ENCODE data around the gene DYNLT5.
"Not testable (repeated sequence)": the region's sequence is repeated elsewhere in the genome, so short reads cannot be mapped to it uniquely, and the experiment has no call there.

DYNLT5 gene

GRCh38 chr1:66750577-66750976, 1.7 kb upstream of the DYNLT5 start:
- DNase-seq (ENCODE audit: low read depth in 3 of 3) = no peak

GRCh38 chr1:66751160-66751559, 1.1 kb upstream of the DYNLT5 start:
- DNase-seq (ENCODE audit: low read depth in 3 of 3) = no peak

- no peak for DNase-seq (ENCODE audit: low read depth in 3 of 3)
Measured at GRCh38 chr1:66752671-66753371, 562 bp downstream of the DYNLT5 start.

- no peak for DNase-seq (ENCODE audit: low read depth in 3 of 3)
Measured at GRCh38 chr1:66757722-66758240, 5.5 kb downstream of the DYNLT5 start.

GRCh38 chr1:66758241-66758755, 6.0 kb downstream of the DYNLT5 start:
- DNase-seq (ENCODE audit: low read depth in 3 of 3) = no peak

- DNase-seq (ENCODE audit: low read depth in 3 of 3) = no peak
Measured at GRCh38 chr1:66760506-66760905, 8.2 kb downstream of the DYNLT5 start.

GRCh38 chr1:66761221-66761620, 9.0 kb downstream of the DYNLT5 start:
- DNase-seq (ENCODE audit: low read depth in 3 of 3) = no peak

GRCh38 chr1:66764994-66765578, 12.8 kb downstream of the DYNLT5 start:
- DNase-seq (ENCODE audit: low read depth in 3 of 3) = peak; percentile 5 to 50 (median 24)

- DNase-seq (ENCODE audit: low read depth in 3 of 3) = no peak
Measured at GRCh38 chr1:66767626-66768025, 15.4 kb downstream of the DYNLT5 start.

GRCh38 chr1:66768965-66769364, 16.7 kb downstream of the DYNLT5 start:
- DNase-seq (ENCODE audit: low read depth in 3 of 3) = no peak

GRCh38 chr1:66769512-66770229, 17.4 kb downstream of the DYNLT5 start:
- no peak for DNase-seq (ENCODE audit: low read depth in 3 of 3)

- DNase-seq (ENCODE audit: low read depth in 3 of 3) = no peak
Measured at GRCh38 chr1:66770240-66770639, 18.0 kb downstream of the DYNLT5 start.

GRCh38 chr1:66770694-66771093, 18.4 kb downstream of the DYNLT5 start:
- no peak for DNase-seq (ENCODE audit: low read depth in 3 of 3)

GRCh38 chr1:66773227-66773626, 21.0 kb downstream of the DYNLT5 start:
- DNase-seq (ENCODE audit: low read depth in 3 of 3) = no peak

- no peak for DNase-seq (ENCODE audit: low read depth in 3 of 3)
Measured at GRCh38 chr1:66774438-66774837, 22.2 kb downstream of the DYNLT5 start.

GRCh38 chr1:66775646-66776045, 23.4 kb downstream of the DYNLT5 start:
- DNase-seq (ENCODE audit: low read depth in 3 of 3) = no peak

GRCh38 chr1:66777831-66778230, 25.6 kb downstream of the DYNLT5 start:
- DNase-seq (ENCODE audit: low read depth in 3 of 3) = no peak

- DNase-seq (ENCODE audit: low read depth in 3 of 3) = no peak
Measured at GRCh38 chr1:66778266-66778665, 26.0 kb downstream of the DYNLT5 start.

GRCh38 chr1:66778969-66779368, 26.7 kb downstream of the DYNLT5 start:
- no peak for DNase-seq (ENCODE audit: low read depth in 3 of 3)

- no peak for DNase-seq (ENCODE audit: low read depth in 3 of 3)
Measured at GRCh38 chr1:66779475-66780078, 27.3 kb downstream of the DYNLT5 start.

- not testable (repeated sequence) for DNase-seq (ENCODE audit: low read depth in 3 of 3)
Measured at GRCh38 chr1:66785800-66786199, 33.5 kb downstream of the DYNLT5 start.

- DNase-seq (ENCODE audit: low read depth in 3 of 3) = no peak
Measured at GRCh38 chr1:66787641-66788040, 35.4 kb downstream of the DYNLT5 start.
